GM23338 (cell line): ENCODE results near the gene SARS1.

ENCODE experiments used
- CREB1 ChIP-seq: fragments of 250-450 bp; sonication (Bioruptor Pico); IDR thresholded peaks from 2 replicates; pipeline ENCODE4 v1.5.0; 2020; ENCODE audit warnings: low read depth, mild to moderate bottlenecking, moderate library complexity
- CTCF ChIP-seq, 2 experiments: fragments of 200-600 bp in 1 of 2; sonication (generic) in 1 of 2; conservative IDR thresholded peaks; 2 replicates each; pipeline versions ENCODE4 v1.5.1 to v1.6.1; 2016 to 2017; ENCODE audit warnings: antibody characterized with exemption in 2 of 2, low read depth in 2 of 2, mild to moderate bottlenecking in 2 of 2, moderate library complexity in 1 of 2
- ETS1 ChIP-seq: IDR thresholded peaks from 2 replicates; pipeline ENCODE4 v1.6.1; 2016; ENCODE audit warnings: antibody characterized with exemption
- EZH2 ChIP-seq: fragments of 200-600 bp; sonication (generic); IDR thresholded peaks from one replicate; pipeline ENCODE4 v1.8.0; 2017; ENCODE audit warnings: antibody characterized with exemption, mild to moderate bottlenecking, low read depth; ENCODE audit not compliant: unreplicated experiment
- EZH2phosphoT487 ChIP-seq: fragments of 200-600 bp; sonication (generic); IDR thresholded peaks from one replicate; pipeline ENCODE4 v1.8.1; 2018; ENCODE audit warnings: antibody characterized with exemption; ENCODE audit not compliant: unreplicated experiment
- JUNB ChIP-seq: IDR thresholded peaks from one replicate; pipeline ENCODE4 v1.6.1; 2016; ENCODE audit warnings: antibody characterized with exemption; ENCODE audit not compliant: unreplicated experiment
- POLR2AphosphoS5 ChIP-seq: IDR thresholded peaks from 2 replicates; pipeline ENCODE4 v1.6.1; 2016; ENCODE audit warnings: antibody characterized with exemption, low read depth
- REST ChIP-seq: IDR thresholded peaks from one replicate; pipeline ENCODE4 v1.6.1; 2018; ENCODE audit warnings: antibody characterized with exemption; ENCODE audit not compliant: unreplicated experiment
- STAT1 ChIP-seq: IDR thresholded peaks from one replicate; pipeline ENCODE4 v1.6.1; 2016; ENCODE audit warnings: antibody characterized with exemption; ENCODE audit not compliant: unreplicated experiment
- ZNF114 ChIP-seq: fragments of 250-450 bp; sonication (Bioruptor Pico); IDR thresholded peaks from 2 replicates; pipeline ENCODE4 v1.5.0; 2020; ENCODE audit warnings: mild to moderate bottlenecking, moderate library complexity
- ZNF462 ChIP-seq: fragments of 250-450 bp; sonication (Bioruptor Pico); IDR thresholded peaks from 2 replicates; pipeline ENCODE4 v1.5.0; 2020; ENCODE audit warnings: mild to moderate bottlenecking, moderate library complexity

- TF ChIP-seq POLR2AphosphoS5 (no peak), CTCF (conservative IDR thresholded peaks at IDR 0.05; ENCODE audit: low read depth in 2 of 2) (no peak), EZH2 (no peak), REST (no peak), CREB1 (CRISPR knock-in tag) (no peak), JUNB (no peak), ZNF114 (CRISPR knock-in tag) (no peak), STAT1 (no peak), ZNF462 (CRISPR knock-in tag) (no peak), EZH2phosphoT487 (no peak), ETS1 (no peak)
Observed at GRCh38 chr1:109252167-109252892, 38.6 kb downstream of the SARS1 start.
